SW480 (cell line): ENCODE measurements around the gene USP17L19.
"Not testable (repeated sequence)": the region's sequence is repeated elsewhere in the genome, so short reads cannot be mapped to it uniquely, and the experiment has no call there.

Experiments used
- DNase-seq: peaks from one replicate; pipeline ENCODE4 v3.0.0-alpha.2; 2016; ENCODE audit warnings: low spot score

Gene USP17L19

GRCh38 chr4:9253078-9253477 lies at the start of gene USP17L19:
USP17L19 (plus strand) TSS chr4:9253378; CDS start chr4:9253378, 0 bp downstream.
- DNase-seq, result not testable (repeated sequence)

GRCh38 chr4:9210357-9210756 lies 42.8 kb upstream of the USP17L19 start, which contains the start of gene USP17L10:
USP17L10 (plus strand) TSS chr4:9210657; CDS start chr4:9210657, 0 bp downstream.
- not testable (repeated sequence) for DNase-seq

- DNase-seq, result not testable (repeated sequence)
Measured at GRCh38 chr4:9214701-9215100, 38.5 kb upstream of the USP17L19 start.

- not testable (repeated sequence) for DNase-seq
Measured at GRCh38 chr4:9215105-9215504, 38.1 kb upstream of the USP17L19 start, which contains the start of gene USP17L11. USP17L11 (plus strand) TSS chr4:9215405; CDS start chr4:9215405, 0 bp downstream.

- not testable (repeated sequence) for DNase-seq
Measured at GRCh38 chr4:9219852-9220251, 33.3 kb upstream of the USP17L19 start, which contains the start of gene USP17L12. USP17L12 (plus strand) TSS chr4:9220152; CDS start chr4:9220152, 0 bp downstream.

GRCh38 chr4:9224596-9224995 lies 28.6 kb upstream of the USP17L19 start, which contains the start of gene USP17L13:
USP17L13 (plus strand) TSS chr4:9224896; CDS start chr4:9224896, 0 bp downstream.
- DNase-seq, result not testable (repeated sequence)

GRCh38 chr4:9230249-9230648 lies 22.9 kb upstream of the USP17L19 start:
- DNase-seq, result not testable (repeated sequence)

GRCh38 chr4:9234085-9234484 lies 19.1 kb upstream of the USP17L19 start, which contains the start of gene USP17L15:
USP17L15 (plus strand) TSS chr4:9234385; CDS start chr4:9234385, 0 bp downstream.
- not testable (repeated sequence) for DNase-seq

- not testable (repeated sequence) for DNase-seq
Measured at GRCh38 chr4:9238461-9238860, 14.7 kb upstream of the USP17L19 start.

- not testable (repeated sequence) for DNase-seq
Measured at GRCh38 chr4:9243579-9243978, 9.6 kb upstream of the USP17L19 start, which contains the start of gene USP17L17. USP17L17 (plus strand) TSS chr4:9243879; CDS start chr4:9243879, 0 bp downstream.

- not testable (repeated sequence) for DNase-seq
Measured at GRCh38 chr4:9247953-9248680, 5.1 kb upstream of the USP17L19 start, which contains the start of gene USP17L18. USP17L18 (plus strand) TSS chr4:9248630; CDS start chr4:9248630, 0 bp downstream.

GRCh38 chr4:9257824-9258223 lies 4.6 kb downstream of the USP17L19 start, which contains the start of gene USP17L20:
USP17L20 (plus strand) TSS chr4:9258124; CDS start chr4:9258124, 0 bp downstream.
- not testable (repeated sequence) for DNase-seq

- not testable (repeated sequence) for DNase-seq
Measured at GRCh38 chr4:9262572-9262971, 9.4 kb downstream of the USP17L19 start, which contains the start of gene USP17L21. USP17L21 (plus strand) TSS chr4:9262872; CDS start chr4:9262872, 0 bp downstream.

GRCh38 chr4:9267319-9267718 lies 14.1 kb downstream of the USP17L19 start, which contains the start of gene USP17L22:
USP17L22 (plus strand) TSS chr4:9267619; CDS start chr4:9267619, 0 bp downstream.
- DNase-seq, result not testable (repeated sequence)

- not testable (repeated sequence) for DNase-seq
Measured at GRCh38 chr4:9271719-9272118, 18.5 kb downstream of the USP17L19 start.
